HG03378 (cell line): ENCODE measurements around the gene NFE2L1.
A peak's percentile ranks its signal among the peaks of the same experiment; 100 is the strongest.
"Not testable (repeated sequence)": the region's sequence is repeated elsewhere in the genome, so short reads cannot be mapped to it uniquely, and the experiment has no call there.

Experiments used
- ATAC-seq: cut with Tn5 transposase; IDR thresholded peaks from one replicate; pipeline ENCODE4 v1.9.1; 2021; ENCODE audit warnings: mild to moderate bottlenecking, moderate library complexity; ENCODE audit not compliant: unreplicated experiment

NFE2L1 gene

DNA sequence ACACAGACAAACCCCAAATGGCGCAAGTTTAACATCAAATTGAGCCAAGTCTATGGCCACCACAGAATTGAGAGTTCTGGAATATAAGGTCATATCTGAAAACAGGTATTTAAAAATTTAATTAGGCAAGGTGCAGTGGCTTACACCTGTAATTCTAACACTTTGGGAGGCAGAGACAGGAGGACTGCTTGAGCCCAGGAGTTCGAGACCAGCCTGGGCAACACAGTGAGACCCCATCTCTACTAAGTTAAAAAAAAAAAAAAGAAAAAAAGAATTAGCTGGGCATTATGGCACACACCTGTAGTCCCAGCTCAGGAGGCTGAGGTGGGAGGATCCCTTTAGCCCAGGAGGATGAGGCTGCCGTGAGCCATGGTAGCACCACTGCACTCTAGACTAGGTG is 19.1 kb downstream of the NFE2L1 start:
- ATAC-seq = no peak

DNA sequence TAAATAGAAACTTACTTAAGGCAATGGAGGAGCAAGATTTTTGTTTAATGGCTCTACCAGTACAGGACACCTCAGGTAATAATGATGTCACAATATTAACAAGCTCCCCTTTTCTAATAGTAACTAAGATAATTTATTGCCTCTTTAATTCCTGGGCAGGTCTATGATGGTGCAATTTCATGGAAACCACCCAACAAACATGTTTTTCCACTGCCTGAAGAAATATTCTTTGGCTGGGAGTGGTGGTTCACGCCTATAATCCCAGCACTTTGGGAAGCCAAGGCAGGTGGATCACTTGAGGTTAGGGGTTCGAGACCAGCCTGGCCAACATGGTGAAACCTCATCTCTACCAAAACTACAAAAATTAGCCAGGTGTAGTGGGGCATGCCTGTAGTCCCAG is 19.6 kb downstream of the NFE2L1 start:
- ATAC-seq = not testable (repeated sequence)

DNA sequence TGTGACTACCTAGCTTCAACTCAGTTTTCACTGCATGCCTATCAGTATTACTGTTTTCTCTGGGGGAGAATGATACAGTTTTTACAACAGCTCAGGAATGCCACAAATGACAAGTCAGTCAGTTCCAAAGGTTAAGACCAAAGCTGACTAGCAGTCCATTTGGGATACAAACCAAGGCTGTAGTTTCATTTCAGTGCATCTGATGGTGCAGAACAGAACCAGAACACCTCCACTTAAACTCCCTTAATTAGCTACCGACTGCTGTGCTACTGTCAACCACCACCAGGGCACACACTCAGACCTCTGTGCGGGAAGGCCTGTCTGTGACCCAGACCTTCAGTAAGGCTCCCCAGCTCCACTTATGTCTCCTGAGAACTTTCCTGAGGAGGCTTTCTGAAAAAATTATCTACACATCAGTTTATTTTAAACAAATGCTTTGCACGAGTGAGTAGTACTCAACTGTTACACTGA is 20.4 kb downstream of the NFE2L1 start:
- no peak for ATAC-seq

DNA sequence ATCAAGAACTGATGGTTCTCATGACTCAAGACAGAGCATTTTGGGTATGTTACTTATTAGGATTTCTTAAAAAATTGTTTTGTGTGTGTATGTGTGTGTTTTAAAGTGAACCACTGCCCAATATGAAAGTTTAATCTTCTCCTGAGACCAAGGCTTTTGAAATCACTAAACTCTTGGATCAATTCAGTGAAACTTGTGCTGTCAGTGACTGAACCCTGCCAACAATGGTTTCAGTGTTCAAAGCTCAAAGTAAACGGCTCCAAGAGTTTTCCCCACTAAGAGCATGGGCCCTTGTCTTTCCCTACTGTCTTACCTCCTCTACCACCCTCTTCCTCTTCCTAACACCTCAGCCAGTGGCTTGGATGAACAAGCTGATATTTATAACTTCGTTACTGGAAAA is 22.0 kb downstream of the NFE2L1 start:
- ATAC-seq = no peak

DNA sequence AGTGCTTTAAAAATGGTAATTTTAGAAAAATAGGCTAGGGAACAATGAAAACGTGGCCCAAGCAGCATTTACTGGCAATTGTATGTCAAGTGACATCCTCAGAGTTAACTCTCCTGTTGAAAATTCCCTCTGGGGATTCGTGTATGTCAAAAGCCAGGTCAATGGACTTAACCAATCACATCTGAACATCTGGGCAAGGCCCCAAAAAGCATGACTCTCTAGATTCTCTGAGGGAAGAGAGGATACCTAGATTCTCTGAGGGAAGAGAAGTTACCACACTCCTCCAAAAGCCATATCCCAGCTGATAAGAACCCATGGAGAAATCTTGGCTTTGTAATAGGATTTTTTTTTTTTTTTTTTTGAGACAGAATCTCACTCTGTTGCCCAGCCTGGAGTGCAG is 23.5 kb downstream of the NFE2L1 start:
- ATAC-seq = no peak

DNA sequence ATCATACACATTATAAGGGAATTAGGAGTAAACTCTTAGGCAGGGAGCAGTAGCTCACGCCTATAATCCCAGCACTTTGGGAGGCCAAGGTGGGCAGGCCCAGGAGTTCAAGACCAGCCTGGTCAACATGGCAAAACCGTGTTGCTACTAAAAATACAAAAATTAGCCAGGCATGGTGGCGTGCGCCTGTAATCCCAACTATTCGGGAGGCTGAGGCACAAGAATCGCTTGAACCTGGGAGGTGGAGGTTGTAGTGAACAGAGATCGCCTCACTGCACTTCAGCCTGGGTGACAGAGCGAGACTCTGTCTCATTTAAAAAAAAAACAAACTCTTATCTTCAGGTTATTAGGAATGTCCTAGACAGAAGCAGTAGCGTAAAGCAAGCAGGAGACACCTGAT is 24.7 kb downstream of the NFE2L1 start:
- not testable (repeated sequence) for ATAC-seq

DNA sequence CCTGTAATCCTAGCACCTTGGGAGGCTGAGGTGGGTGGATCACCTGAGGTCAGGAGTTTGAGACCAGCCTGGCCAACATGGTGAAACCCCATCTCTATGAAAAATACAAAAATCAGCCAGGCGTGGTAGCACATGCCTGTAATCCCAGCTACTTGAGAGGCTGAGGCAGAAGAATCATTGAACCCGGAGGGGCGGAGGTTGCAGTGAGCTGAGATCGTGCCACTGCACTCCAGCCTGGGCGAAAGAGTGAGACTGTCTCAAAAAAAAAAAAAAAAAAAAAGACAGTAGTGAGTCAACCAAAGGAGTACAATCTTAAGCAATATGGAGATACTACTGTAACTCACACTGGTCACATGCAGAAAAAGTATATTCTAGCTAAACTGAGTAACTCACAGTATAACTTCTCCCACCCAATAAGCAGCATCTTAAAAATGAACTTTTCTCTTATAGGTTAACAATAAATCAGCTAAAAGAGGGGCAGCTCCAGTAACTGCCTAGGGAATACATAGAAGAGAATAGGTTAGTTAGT is 25.5 kb downstream of the NFE2L1 start:
- ATAC-seq = not testable (repeated sequence)

DNA sequence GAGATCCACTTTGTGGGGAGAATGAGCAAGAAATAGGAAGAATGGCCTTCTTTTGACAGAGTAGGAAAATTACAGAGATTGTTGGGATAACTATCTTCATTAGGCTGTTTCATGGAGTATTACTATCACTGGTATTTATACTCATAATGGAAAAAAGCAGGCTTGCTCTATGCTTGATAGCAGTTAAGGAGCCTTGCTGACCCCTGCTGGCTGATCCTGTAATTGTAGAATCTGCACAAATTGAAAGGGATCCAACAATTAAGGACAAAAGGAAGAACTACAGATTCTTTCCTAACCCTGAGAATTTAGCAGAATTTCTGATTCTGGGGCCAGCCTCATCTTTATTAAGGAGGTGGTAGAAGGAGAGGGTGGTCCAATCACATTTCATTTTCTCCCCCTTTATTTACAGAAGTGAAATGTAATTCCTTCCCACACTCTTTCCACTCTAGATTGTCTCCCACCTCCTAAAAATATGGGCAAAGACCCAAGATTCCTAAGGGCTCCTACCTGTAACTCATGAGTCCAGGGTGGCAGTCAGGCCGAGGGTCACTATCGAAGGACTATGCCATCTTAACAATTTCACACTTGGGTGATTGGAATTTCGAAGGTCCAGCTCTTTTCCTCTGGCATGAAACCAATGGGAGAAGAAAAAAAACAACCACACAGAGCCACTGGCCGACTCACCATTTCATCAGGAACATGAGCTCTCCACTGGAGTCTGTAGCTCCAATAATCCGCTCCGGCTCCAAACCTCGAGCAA is 26.3 kb downstream of the NFE2L1 start:
- no peak for ATAC-seq

DNA sequence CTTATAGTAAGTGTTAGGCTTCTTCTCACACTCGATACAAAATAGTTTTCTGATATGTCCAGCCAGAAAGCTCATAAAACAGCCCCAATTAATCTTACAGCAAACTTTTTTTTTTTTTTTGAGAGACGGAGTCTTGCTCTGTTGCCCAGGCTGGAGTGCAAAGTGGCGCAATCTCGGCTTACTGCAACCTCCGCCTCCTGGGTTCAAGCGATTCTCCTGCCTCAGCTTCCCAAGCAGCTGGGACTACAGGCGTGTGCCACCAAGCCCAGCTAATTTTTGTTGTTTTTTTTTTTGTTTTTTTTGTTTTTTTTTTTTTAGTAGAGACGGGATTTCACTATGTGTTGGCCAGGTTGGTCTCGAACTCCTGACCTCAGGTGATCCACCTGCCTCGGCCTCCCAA is 29.0 kb downstream of the NFE2L1 start:
- not testable (repeated sequence) for ATAC-seq

DNA sequence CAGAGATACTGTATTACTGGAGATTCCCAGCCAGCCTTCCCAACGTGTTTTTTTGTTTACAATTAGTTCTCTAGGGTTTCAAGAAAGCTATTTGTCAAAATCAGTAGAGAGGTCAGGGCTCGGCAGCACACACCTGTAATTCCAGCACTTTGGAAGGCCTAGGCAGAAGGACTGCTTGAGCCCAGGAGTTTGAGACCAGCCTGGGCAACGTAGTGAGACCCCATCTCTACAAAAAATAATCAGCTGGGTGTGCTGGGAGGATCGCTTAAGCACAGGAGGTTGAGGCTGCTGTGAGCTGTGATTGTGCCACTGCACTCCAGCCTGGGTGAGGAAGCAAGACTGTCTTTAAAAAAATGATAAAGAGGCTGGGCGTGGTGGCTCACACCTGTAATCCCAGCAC is 33.7 kb downstream of the NFE2L1 start:
- ATAC-seq = no peak

DNA sequence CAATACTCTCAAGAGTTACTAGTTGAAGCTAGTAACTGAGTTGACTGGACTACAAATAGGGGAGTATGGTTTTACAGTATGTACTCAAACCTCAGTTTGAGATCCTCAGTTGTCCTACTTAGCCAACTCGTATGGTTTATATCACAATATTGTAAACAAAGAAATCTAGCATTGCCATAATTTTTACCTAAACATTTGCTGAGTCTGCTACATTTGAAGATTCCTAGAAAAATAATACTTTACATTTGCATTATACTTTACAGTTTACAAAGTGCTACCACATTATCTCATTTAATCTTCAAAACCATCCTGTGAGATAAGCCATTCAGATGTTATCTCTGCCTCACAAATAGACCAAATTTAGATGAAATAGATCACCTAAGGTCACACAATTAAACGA is 36.8 kb downstream of the NFE2L1 start:
- no peak for ATAC-seq

DNA sequence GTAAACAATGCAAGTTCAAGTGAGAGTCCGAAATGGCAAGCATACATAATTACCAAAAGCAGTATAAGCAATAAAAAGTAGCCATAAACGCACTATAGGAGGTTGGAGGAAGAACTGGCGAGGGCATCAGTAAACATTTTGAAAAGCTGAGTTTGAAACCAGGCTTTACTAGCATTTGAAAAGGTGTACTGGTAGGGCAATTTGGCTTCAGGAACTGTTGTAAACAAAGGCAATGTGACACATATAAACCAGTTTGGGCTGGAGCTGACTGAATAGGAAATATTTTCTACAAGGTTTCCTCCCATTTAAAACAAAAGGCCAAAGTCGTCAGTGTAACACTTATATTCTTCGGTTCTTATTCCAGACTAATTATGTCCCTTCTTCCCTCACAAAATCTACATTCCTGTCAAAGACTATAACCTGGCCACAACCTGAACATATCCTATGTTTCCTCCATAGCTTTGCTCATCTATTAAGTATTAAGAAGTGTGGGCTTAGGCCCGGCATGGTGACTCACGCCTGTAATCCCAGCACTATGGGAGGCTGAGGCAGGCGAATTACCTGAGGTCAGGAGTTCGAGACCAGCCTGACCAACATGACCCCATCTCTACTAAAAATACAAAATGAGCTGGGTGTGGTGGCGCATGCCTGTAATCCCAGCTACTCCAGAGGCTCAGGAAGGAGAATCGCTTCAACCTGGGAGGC is 45.3 kb downstream of the NFE2L1 start:
- ATAC-seq = no peak

DNA sequence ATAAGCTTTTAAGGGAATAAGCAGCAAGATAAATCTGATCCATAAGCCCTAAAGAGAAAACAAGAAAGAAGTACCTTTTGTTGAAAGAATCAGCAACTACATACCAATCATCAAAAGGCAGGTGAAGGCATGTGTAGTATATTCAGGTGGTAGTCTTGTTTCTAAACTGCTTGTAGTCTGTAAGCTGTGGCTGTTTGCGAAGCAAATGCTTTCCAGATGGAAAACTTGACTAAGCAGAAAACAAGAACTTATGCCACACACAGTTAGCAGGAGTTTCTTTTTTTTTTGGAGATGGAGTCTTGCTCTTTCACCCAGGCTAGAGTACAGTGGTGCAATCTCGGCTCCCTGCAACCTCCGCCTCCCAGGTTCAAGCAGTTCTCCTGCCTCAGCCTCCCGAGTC is 47.5 kb downstream of the NFE2L1 start:
- no peak for ATAC-seq

DNA sequence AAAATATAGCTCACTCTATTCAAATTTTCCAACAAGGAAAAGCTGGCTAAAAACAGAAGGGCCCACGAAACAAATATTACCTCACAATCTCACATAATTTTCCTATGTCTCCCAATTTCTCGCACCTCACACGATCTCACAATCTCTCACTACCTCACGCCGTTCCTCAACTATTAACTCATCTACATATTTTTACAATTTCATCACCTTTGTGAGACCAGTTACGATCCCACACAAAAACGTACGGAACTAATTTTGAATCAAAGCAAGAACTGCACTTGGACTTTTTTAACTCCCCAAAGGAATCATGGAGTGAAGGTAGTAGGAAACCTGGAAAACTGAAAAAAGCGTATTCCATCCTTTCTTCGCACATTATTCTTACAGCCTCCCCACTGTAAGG is 52.0 kb downstream of the NFE2L1 start:
- ATAC-seq = no peak

DNA sequence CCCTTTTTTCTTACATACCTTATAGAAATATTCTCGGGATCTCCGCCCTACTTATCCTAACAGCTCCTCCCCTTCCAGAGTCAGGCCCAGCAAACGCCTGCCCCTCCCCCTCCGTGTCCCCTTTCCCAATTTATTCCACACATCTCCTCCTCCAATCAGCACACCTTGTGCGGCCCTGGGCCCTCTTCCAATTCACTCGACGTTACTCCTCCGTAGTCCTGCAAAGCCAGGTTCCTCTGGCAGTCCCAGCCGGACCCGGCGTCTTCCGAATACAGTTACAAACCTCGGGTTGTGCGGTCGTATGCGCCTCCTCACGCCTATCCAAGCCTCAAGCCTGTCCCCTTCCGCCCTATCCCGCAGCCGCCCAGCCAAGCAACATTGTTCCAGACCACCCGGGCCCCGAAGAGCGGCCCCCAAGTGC is 52.4 kb downstream of the NFE2L1 start:
- no peak for ATAC-seq

DNA sequence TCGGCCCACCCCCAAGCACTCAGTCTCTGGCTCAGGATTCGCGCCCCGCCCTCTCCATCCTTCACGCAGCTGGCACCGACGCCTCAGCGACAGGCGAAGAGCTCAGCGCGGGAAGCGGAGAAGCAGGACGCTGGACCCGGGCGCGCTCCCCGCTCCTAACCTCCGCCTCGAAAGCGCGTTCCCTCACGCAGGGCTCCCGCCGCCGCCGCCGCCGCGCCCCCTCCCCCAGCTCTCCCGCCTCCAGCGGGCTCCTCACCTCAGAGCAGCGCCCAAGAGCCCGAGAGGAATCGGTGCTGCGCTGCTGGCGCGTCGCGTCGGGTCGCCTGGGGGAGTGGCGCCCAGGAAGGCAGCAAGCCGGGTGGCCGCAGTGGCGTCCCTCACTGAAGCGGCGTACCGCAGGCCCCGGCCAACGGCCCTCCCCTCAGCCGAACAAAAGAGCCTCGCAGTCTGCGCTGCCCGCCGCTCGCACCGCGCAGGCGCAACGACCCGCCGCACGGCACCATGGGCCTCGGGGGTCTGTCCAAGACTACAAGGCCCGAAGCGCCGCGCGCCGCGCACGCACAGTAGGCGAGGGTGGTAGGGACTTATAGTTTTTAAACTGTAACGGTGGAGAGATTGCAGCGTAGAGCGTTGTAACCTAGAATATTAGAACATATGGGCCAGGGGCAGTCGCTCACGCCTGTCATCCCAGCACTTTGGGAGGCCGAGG is 53.0 kb downstream of the NFE2L1 start, which contains the start of gene CBX1:
Gene CBX1, minus strand, starts transcription at position 467 of the 709 bp plus-strand sequence. CDS start 24,474 bp downstream, outside the sequence.
- ATAC-seq = peak; percentile 77

DNA sequence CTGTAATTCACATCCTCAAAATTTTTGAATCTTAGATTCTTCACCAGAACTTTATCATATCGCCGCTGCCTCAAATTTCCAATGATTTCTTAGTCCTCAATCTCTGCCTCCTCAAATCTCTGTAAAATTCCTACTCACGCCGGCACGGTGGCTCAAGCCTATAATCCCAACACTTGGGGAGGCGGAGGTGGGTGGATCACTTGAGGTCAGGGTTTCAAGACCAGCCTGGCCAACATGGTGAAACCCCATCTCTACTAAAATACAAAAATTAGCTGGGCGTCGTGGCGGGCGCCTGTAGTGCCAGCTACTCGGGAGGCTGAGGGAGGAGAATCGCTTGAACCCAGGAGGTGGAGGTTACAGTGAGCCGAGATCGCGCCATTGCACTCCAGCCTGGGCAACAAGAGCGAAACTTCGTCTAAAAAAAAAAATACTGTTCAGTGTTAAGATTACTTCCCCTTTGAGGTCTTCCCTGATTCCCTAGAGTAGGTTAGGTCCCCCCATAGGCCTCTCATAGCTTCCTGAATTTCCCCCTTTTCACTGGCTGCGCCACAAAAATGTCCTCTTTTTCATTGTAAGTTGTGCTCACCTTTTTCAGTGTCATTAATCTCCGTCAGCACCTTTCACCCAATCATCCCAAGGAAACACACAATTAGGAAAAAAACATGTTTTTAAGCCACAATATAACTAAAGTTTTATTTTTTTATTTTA is 54.0 kb downstream of the NFE2L1 start:
- ATAC-seq = no peak

DNA sequence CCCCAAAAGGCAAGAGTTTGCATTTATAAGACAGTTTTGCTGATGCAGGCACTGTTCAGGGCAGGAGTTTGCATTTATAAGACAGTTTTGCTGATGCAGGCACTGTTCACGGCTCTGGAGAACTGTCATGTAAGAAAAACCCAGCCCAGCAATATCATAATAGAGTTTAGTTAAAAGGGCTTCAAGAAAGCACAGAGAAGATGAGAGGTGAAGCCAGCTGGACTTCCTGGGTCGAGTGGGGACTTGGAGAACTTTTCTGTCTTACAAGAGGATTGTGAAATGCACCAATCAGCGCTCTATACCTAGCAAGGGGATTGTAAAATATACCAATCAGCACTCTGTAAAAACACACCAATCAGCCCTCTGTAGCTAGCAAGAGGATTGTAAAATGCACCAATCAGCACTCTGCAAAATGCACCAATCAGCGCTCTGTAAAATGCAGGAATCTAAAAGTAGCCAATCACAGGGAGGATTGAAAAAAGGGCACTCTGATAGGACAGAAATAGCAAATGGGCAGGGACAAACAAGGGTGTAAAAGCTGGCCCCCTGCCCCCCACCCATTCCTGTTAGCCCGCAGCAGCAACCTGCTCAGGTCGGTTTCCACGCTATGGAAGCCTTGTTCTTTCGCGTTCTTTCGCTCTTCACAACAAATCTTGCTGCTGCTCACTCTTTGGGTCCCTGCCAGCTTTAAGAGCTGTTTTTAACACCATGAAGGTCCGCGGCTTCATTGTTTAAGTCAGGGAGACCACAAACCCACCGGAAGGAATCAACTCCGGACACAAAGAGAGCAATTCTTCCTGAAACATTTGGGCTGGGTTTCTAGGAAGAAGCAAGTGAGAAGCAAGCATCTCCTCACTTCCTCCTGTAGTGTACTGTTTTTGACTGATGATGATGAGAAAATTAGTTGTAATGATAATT is 54.9 kb downstream of the NFE2L1 start:
- ATAC-seq = no peak

DNA sequence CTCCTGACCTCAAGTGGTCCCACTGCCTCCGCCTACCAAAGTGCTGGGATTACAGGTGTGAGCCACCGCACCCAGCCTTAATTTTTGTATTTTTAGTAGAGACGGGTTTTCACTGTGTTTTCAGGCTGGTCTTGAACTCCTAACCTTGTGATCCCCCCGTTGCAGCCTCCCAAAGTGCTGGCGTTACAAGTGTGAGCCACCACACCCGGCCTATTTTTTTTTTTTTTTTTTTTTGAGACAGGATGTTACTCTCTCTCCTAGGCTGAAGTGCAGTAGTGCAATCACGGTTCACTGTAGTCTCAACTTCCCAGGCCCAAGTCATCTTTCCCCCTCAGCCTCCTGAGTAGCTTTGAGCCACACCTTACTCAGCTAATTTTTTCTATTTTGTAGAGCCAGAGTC is 56.3 kb downstream of the NFE2L1 start:
- no peak for ATAC-seq

DNA sequence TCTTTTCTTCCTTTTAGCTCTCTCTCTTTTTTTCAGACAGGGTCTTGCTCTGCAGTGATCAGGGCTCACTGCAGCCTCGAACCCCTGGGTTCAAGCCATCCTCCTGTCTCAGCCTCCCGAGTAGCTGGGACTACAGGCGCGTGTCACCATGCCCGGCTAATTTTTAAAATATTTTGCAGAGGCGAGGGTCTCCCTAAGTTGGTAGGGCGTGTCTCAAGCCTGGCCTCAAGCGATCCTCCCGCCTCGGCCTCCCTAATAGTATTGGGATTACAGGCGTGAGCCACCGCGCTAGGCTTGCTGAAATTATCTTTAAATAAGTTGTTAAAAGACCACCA is 58.6 kb downstream of the NFE2L1 start:
- ATAC-seq = no peak
